GM19025 (cell line): ENCODE results near the gene ANK3.
A peak's percentile ranks its signal among the peaks of the same experiment; 100 is the strongest.

Experiments
- ATAC-seq: cut with Tn5 transposase; IDR thresholded peaks from one replicate; pipeline ENCODE4 v1.9.1; 2021; ENCODE audit warnings: mild to moderate bottlenecking, low read depth, moderate library complexity; ENCODE audit not compliant: unreplicated experiment

The ANK3 gene

DNA sequence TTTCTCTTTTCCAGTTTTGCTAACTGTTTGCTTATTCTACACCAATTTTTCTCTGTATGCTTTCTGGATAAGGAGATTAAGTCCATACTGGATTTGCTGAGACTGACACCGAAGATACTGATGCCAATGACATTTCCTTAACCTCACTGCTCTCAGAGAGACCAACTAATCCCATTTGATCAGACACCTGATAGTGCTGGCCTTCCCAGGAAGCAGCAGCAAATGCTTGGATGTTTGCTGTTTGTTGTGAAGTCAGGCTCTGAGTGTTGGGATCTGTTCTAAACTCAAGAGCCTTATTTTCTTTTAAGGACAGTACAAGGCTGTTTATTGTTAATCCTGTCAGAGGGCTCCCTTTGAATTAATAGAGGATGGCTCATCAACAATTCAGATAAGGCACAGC lies 143.3 kb downstream of the ANK3 start:
- ATAC-seq, result no peak

GRCh38 chr10:60239228-60239627 lies 150.4 kb downstream of the ANK3 start:
- ATAC-seq, result no peak

DNA sequence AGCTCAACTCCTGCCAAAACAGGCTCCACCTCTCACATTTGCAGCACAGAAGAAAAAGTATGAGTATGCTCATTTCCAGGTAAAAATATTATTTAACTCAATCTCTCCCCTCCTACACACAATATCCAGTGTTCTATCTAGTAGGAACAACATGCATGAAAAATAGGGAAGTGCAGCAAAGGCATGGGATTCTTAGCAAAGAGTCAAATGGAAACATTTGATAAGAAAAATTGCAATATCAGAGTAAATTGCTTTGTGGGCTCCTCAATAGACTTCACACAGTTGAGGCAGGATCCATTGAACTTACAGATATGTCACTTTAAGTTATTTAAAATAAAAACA lies 150.9 kb downstream of the ANK3 start:
- ATAC-seq, result no peak

DNA sequence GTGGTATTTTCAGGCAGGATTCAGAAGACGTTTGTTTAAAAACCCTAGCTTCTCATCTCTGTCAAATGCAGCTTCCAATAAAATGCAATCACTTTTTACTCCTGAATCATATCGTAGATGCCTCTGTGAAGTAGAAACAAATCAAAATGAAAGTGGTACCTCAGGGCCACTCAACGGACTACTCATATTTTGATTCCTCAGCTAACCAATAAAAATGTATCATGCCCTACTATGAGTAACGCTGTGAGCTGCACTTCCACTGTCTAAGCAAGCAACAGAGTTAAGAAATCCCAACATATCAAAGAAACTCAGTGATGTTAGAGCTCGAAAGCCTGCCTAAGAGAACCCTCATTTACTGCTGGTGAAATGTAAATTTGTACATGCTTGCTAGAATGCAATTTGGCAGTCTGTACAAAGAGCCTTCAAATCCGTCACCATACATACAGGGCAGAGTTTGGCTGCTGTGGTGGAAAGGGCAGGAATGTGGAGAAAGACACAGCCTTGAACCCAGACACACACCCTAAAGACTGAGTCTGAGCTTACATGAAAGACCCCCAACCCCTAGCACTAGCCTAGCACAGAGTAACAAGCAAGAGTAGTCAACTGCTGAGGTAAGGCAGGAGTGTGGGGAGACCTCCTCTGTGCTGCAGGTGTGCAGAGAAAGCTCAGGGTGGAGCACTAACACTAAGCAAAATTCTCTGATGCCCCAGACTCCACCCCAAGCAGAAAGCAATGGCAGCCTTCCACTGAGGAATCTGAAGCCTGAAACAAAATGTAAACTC lies 151.5 kb downstream of the ANK3 start:
- ATAC-seq, result no peak

DNA sequence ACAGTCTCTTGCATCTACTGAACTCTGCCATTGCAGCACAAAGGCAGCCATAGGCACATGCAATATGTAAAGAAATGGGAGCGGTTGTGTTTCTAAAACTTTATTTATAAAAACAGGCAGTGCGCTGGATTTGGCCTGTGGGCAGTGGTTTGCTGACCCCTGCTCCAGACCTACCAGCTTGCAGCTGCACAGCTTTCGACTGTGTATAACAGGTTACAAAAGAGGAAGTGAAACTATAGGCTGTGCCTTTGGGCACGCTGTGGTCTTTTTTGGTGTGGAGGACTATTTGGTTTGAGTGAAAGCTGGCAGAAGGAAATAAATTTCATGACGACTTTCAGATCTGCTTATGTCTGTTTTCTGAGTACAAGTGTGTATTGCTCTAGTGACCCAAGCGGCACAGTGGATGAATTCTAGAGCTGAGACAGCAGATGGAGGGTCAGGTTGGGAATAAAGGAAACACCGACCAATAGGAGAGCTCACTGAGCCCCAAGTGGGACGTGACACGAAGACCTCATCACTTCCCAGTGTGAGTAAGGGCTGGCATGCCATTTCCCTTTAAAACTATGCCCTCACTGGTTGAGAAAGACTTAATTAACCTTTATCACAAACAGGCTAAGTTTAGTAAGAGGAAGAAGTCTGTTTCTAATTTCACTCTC lies 152.7 kb downstream of the ANK3 start:
- ATAC-seq, result peak; percentile 98

DNA sequence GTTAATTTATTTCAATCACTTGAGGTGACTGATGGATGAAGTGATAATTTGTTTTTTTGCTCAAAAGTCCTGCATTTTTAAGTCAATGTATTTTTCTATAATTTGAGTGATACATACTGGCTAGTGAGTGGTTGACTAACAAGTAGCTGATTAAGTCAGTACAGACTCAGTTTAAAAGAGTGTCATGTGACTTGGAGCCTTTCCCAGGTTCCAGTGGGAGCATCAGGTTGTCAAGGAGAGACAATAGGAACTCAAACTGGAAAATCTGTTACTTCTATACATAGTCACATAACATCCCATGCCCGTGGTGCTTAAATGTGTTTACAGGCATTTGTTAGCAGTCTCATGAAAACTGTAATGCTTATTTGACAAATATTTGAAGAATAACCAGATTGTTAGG lies 154.7 kb downstream of the ANK3 start:
- ATAC-seq, result no peak

DNA sequence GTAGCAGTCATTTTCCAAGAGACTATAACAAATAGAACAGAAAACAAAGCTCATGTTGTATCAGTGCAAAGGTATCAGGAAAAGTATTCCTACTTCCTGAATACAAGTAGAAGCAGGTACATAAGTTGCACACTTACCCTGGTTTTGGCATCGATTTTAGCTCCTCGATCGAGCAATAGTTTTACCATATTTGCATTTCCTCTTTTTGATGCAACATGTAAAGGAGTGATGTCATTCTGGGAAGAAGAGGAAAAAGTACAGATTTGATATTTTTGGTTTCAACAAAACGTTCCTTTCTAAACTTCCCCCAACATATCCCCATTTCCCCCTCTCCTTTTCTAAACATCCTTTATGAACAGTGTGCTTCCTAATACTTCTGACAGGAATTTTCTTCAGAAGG lies 155.1 kb downstream of the ANK3 start:
- no peak for ATAC-seq

DNA sequence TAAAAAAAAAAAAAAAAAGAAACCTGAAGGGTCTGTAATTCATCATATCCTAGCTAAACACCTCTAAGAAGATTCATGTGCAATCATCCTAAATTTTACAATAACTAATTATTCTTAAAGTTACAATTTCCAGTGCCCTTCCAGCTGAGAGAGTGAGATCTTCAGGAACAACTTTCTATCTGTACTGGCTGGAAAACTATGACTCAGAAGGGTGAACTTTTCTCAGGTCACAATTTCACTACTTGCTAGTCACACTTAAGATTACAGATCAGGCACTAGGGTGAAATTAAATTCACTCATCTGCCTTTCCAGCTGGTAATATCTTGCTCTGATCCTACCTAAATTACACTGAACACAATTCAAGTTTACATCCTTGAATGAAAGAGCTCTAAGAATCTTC lies 158.8 kb downstream of the ANK3 start:
- no peak for ATAC-seq

DNA sequence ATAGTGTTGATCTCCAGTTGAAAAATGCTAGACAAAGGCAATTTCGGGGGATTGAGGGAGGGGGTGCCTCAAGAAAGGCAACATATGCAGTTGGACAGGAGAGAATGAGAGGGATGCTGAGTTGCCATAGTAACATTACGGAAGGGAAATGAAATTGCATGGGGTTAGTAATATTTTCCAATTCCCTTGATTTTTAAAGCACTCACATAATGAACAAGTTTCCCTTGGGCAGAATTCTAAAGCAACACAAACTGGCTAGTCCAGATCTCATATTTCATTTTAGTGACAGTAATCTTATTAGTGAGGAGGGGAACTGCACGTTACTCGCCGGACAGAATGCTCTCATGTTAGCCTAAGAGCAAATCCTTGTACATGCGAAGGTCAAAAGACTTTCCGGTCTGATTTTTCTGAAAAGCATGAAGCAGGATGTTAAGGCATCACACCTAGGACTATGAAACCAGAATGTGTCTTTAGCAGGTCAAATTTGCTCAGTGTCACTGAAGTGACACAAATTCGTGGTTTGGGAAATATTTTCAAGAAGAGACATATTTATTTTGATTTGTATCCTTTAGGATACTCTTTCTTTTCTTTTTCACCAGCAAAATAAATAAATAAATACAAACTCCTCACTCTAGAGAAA lies 165.5 kb downstream of the ANK3 start:
- ATAC-seq, result no peak

DNA sequence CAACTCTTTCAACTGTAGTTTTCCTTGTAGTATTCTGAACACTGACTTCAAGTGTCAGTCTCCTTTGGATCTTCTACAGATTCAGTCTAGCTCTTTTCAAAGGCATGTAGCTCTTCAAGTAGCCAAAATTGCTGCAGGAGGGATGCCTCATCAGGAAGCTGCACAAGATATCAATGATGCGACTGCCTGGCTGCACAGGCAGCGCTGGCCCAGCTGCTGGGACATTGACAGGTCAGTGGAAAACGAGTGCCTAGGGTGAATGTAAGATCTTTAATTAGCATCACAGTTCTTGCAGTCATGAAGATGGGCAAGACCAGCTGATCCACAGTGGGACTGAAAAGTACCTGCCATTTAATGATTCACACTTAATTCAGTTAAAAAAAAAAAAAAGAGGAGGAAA lies 167.6 kb downstream of the ANK3 start:
- ATAC-seq, result no peak

DNA sequence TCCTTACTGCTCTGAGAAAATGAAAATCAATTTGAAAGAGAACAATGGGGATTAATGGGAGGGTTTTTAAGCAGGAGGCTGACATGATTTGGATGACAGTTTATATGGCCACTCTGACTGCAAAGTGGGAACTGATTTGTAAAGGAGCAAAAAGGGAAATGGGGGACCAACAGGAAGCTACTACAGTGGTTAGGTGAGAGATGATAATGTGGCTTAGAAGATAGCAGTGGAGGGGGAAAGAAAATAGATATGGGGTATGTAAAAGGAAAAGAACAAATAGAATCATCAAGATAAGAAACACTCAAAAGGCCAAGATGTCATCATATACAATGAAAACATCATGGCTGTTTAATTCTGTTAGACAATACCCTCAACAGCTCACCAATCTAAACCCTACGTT lies 177.5 kb downstream of the ANK3 start:
- no peak for ATAC-seq

DNA sequence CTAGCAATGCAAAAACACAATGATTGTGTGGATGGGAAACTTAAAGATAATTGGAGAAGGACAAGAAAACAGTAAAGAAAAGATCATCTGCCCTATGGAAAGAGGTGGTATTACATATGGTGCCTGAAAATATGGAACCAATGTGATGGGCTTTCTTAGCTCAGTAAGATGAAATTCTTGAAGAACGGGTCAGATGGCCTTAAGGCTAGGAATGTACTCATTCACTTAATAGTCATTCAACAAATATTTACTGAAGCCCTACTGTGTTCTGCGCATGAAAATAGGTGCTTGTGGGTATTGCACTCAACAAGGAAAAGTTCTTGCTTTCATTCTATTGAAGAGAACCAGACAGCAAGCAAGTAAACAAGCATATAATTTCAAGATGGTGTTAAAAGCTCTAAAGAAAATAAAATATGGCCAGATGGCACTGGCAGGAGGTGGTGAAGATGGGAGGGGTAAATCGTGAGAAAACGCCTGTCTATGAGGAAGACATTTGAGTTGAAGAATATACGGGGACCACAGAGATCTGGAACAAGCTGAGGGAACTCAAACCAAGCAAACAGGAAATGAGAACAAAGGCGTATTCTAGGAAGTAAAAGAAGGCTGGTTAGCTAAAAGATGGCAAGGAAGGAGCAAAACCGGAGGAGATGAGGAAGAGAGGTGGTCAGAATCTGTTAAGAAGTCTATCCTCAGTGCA lies 179.7 kb downstream of the ANK3 start:
- no peak for ATAC-seq

DNA sequence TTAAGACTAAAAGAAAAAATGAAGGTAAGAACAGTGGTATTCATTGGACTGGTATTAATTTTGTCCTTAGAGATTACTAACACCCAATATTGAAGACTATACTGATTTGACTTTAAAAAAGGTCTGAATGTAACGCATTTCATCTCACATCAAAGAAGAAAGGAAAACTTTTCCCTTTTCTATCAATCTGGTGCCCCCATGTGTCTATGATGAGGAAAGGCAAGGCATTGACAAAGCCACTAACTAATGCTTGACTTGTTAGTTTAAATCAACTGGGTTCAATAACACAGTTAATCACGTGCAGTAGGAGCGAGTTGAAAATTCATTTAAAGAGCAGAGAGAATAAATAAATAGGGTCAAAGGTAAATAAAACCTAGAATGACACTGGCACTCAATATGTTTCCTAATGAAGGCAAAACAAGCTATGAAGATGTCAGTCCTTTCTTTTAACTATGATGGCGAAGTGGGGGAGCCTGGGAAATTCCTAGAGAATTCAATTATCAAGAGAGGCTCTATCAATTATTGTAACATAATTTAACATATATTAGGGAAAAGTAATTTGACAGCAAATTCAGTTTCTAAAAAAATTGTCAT lies 180.9 kb downstream of the ANK3 start:
- no peak for ATAC-seq

- ATAC-seq, result no peak
Observed at GRCh38 chr10:60207894-60208293, 181.8 kb downstream of the ANK3 start.

DNA sequence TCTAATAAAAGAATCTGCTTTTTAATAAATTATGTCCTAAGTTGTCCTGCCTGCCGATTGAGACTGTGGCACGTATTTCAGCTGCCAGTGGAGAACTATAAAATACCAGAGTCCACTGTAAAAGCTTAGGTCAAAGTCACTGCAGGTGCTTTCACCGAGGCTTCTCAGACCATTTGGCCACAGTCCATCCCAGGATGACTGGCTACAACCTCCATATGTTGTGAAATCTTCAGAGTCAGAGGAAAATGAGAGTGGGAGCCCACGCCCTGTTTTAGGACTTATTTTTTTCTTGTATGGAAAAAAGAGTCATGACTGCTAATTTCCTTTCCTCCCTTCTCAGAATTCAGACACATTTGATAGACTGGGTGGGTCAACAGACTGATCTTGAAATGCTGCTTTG lies 182.9 kb downstream of the ANK3 start:
- no peak for ATAC-seq

GRCh38 chr10:60205741-60206140 lies 183.9 kb downstream of the ANK3 start:
- no peak for ATAC-seq

DNA sequence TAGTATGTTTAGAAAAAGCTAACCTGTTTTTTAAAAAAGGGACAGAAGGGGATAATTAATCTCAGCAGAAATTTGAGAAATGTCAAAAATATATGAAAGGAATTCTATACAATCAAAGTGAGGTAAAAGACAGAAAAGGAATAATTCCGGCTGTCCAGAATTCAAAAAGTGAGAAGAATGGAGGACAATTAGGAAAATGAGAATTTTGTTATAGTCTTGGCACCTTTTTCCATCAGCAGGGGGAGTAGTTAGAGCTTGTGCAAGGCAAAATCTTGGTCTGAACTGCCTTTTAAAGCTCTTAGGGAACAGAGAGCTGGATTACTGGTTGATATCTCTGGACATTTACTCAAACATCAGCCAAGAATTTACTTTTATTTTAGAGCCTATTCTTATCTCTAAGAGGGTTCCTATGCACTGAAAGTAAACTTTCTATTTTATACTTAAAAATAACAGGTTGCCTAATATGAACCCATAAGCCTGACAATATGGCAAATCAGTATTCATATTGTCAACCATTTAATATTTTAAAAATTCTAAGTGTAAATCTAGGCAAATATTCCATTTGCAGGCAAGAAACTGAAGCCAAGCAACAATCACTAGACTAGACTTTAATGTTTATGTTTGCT lies 185.6 kb downstream of the ANK3 start:
- ATAC-seq, result no peak

DNA sequence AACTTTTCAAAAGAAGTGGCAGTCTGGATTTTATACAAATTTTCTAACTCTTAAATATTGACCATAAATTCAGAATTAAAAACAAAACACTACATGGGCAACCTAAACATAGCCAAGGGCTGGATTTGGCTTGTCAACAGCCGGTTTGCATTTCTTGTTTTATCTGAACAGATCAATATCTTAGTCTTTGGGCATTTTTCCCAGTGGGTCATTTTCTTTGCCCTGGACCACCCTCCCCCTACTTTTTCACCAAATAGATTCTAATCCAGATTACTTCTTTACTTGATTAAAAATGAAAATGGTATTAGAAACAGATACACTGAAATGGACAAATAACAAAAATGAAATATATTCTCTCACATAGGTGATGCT lies 189.0 kb downstream of the ANK3 start:
- no peak for ATAC-seq

DNA sequence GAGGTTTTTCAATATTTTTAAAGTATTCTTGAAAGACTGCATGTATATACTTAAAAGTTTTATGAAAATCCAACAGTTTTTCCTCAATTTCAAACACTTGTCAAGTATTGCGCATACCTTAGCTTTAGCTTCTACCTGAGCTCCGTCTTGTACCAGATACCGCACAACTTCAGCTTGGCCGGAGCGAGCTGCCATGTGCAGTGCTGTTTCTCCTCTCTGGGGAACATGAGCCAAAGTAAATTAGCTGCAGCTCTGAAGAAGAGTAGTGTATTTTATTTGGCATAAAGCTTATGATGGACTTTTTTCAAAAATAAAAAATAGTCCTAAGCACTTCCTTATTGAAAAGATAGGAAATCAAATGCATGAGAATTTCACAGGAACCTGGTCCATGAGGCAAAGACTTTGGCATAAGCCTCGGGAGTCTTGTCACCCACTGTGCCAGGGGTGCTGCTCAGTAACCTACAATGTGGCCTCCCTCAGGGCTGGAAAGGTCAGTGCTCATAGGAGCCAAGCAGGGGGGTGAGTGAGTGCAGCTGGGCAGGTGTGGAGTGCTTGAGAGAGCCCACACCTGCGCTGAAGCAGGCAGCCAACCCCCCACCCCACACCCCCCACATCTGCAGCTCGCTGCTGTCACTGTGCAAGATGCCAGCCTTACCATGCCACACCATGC lies 189.5 kb downstream of the ANK3 start:
- ATAC-seq, result no peak

- ATAC-seq, result no peak
Observed at GRCh38 chr10:60197206-60197605, 192.5 kb downstream of the ANK3 start.
